CD4-positive, CD25-positive, alpha-beta regulatory T cell (primary cell): ENCODE measurements around the gene PLXDC2. TPM values are rescaled to one million over a fixed set of nuclear protein-coding genes. Genes with fewer than 3 reads are reported as not detected.

Experiments used
- ATAC-seq, 2 donors: fragments of 150-1000 bp; cut with Tn5 transposase; one replicate each; pipeline ENCODE4 v1.10.0; 2021; ENCODE audit warnings: low read depth in 2 of 2, moderate number of reproducible peaks in 2 of 2, moderate library complexity in 1 of 2
- DNase-seq, 3 donors: peaks; one replicate each; pipeline versions ENCODE4 v3.0.0 to v3.0.0-alpha.2; 2012 to 2022; ENCODE audit warnings: mixed read lengths in 1 of 3
- H3K27ac ChIP-seq: one replicate; pipeline ENCODE4 v1.7.0; 2013; ENCODE audit warnings: mild to moderate bottlenecking, low read length; ENCODE audit not compliant: insufficient read depth, poor library complexity, severe bottlenecking
- H3K27me3 ChIP-seq: one replicate; pipeline ENCODE4 v1.7.0; 2013; ENCODE audit warnings: low read length; ENCODE audit not compliant: control insufficient read depth, insufficient read depth
- H3K36me3 ChIP-seq: one replicate; pipeline ENCODE4 v1.7.0; 2013; ENCODE audit warnings: mild to moderate bottlenecking, low read length, moderate library complexity; ENCODE audit not compliant: control insufficient read depth, insufficient read depth
- H3K4me1 ChIP-seq: 2 replicates; pipeline ENCODE4 v1.7.0; 2013; ENCODE audit warnings: mild to moderate bottlenecking, low read length; ENCODE audit not compliant: insufficient read depth, control insufficient read depth, poor library complexity, severe bottlenecking
- H3K4me3 ChIP-seq: one replicate; pipeline ENCODE4 v1.7.0; 2013; ENCODE audit warnings: low read depth, mild to moderate bottlenecking, low read length, moderate library complexity
- H3K9me3 ChIP-seq, 2 experiments: 1 replicate in 1 of 2; 2 replicates in 1 of 2; pipeline ENCODE4 v1.7.0; 2013; ENCODE audit warnings: low read length in 2 of 2, mild to moderate bottlenecking in 1 of 2, moderate library complexity in 1 of 2; ENCODE audit not compliant: control insufficient read depth in 2 of 2
- H3K27ac Mint-ChIP-seq, 3 donors: one replicate each; pipeline ENCODE4 v1.8.0; 2020 to 2022; ENCODE audit warnings: mild to moderate bottlenecking in 3 of 3, mixed read lengths in 3 of 3, moderate library complexity in 2 of 3
- H3K27me3 Mint-ChIP-seq: one replicate; pipeline ENCODE4 v1.8.0; 2022; ENCODE audit warnings: mild to moderate bottlenecking, mixed read lengths
- H3K36me3 Mint-ChIP-seq: one replicate; pipeline ENCODE4 v1.8.0; 2020; ENCODE audit warnings: mixed read lengths
- H3K4me1 Mint-ChIP-seq, 4 donors: one replicate each; pipeline ENCODE4 v1.8.0; 2020 to 2022; ENCODE audit warnings: mixed read lengths in 4 of 4, mild to moderate bottlenecking in 1 of 4
- H3K4me3 Mint-ChIP-seq, 4 donors: one replicate each; pipeline ENCODE4 v1.8.0; 2020 to 2022; ENCODE audit warnings: mild to moderate bottlenecking in 4 of 4, mixed read lengths in 4 of 4, moderate library complexity in 3 of 4
- H3K9me3 Mint-ChIP-seq, 7 donors: one replicate each; pipeline ENCODE4 v1.8.0; 2020 to 2022; ENCODE audit warnings: mixed read lengths in 7 of 7, mild to moderate bottlenecking in 3 of 7, moderate library complexity in 2 of 7
- polyA plus RNA-seq, 4 donors: library from polyadenylated mRNA; unstranded; fragments of 300-500 nt; fragmentation: Illumina TruSeq; gene quantifications; one replicate each; pipeline ENCODE4 v1.2.3, GENCODE V29; 2021
- total RNA-seq: library from RNA; stranded (reverse); gene quantifications from one replicate; pipeline ENCODE4 v1.2.3, GENCODE V29; 2022

PLXDC2 gene
- total and polyA plus RNA-seq, 5 donors from 2014 or later, result 0.03 to 1.8 (median 0.10) TPM; not detected in 2

- Mint-ChIP-seq H3K27ac (no peak overlapping the region), H3K36me3 (no peaks in the 10 kb centered on the region), H3K9me3 (peaks cover 0 to 17% (median 5%) of the 10 kb centered on the region in 7 donors), H3K4me3 (no peak overlapping the region), H3K27me3 (no peaks in the 10 kb centered on the region), H3K4me1 (no peaks in the 10 kb centered on the region)
- ATAC-seq (no peak), DNase-seq (no peak)
- H3K4me1 ChIP-seq, result no peaks in the 10 kb centered on the region
- no peaks in the 10 kb centered on the region for H3K9me3 ChIP-seq
- H3K27ac ChIP-seq, result no peak overlapping the region
- no peaks in the 10 kb centered on the region for H3K27me3 ChIP-seq
- H3K4me3 ChIP-seq, result no peak overlapping the region
- no peaks in the 10 kb centered on the region for H3K36me3 ChIP-seq
Observed at GRCh38 chr10:19977097-19977521, 160.9 kb downstream of the PLXDC2 start.

- no peaks in the 10 kb centered on the region for H3K9me3 ChIP-seq
- H3K36me3 ChIP-seq, result no peaks in the 10 kb centered on the region
- Mint-ChIP-seq H3K27me3 (no peaks in the 10 kb centered on the region), H3K27ac (no peak overlapping the region), H3K36me3 (no peaks in the 10 kb centered on the region), H3K4me3 (no peak overlapping the region), H3K9me3 (peaks cover 0 to 12% (median 2%) of the 10 kb centered on the region in 7 donors), H3K4me1 (no peaks in the 10 kb centered on the region)
- H3K27me3 ChIP-seq, result no peaks in the 10 kb centered on the region
- ATAC-seq (no peak), DNase-seq (no peak)
- no peak overlapping the region for H3K27ac ChIP-seq
- no peaks in the 10 kb centered on the region for H3K4me1 ChIP-seq
- H3K4me3 ChIP-seq, result no peak overlapping the region
Observed at GRCh38 chr10:19979628-19980027, 163.4 kb downstream of the PLXDC2 start.

GRCh38 chr10:19983880-19984565 is 167.8 kb downstream of the PLXDC2 start:
- H3K4me1 ChIP-seq, result no peaks in the 10 kb centered on the region
- Mint-ChIP-seq H3K36me3 (no peaks in the 10 kb centered on the region), H3K4me3 (no peak overlapping the region), H3K27me3 (no peaks in the 10 kb centered on the region), H3K4me1 (no peaks in the 10 kb centered on the region), H3K27ac (no peak overlapping the region), H3K9me3 (peaks cover 0 to 7% (median 4%) of the 10 kb centered on the region in 7 donors)
- no peaks in the 10 kb centered on the region for H3K27me3 ChIP-seq
- H3K9me3 ChIP-seq, result no peaks in the 10 kb centered on the region
- DNase-seq (no peak), ATAC-seq (no peak)
- no peak overlapping the region for H3K4me3 ChIP-seq
- no peaks in the 10 kb centered on the region for H3K36me3 ChIP-seq
- no peak overlapping the region for H3K27ac ChIP-seq

- H3K27ac ChIP-seq, result no peak overlapping the region
- H3K9me3 ChIP-seq, result no peaks in the 10 kb centered on the region
- ATAC-seq (no peak), DNase-seq (no peak)
- peaks cover 0 to 7% (median 3%) of the 10 kb centered on the region in 7 donors for H3K9me3 Mint-ChIP-seq
- H3K27me3 ChIP-seq, result no peaks in the 10 kb centered on the region
- no peaks in the 10 kb centered on the region for H3K36me3 ChIP-seq
- no peaks in the 10 kb centered on the region for H3K4me1 ChIP-seq
- H3K4me3 ChIP-seq, result no peak overlapping the region
- H3K4me3 Mint-ChIP-seq, result no peak overlapping the region
- no peaks in the 10 kb centered on the region for H3K27me3 Mint-ChIP-seq
- H3K4me1 Mint-ChIP-seq, result no peaks in the 10 kb centered on the region
- no peaks in the 10 kb centered on the region for H3K36me3 Mint-ChIP-seq
- H3K27ac Mint-ChIP-seq, result no peak overlapping the region
Observed at GRCh38 chr10:19985745-19986144, 169.5 kb downstream of the PLXDC2 start.

- no peaks in the 10 kb centered on the region for H3K4me1 ChIP-seq
- H3K27me3 ChIP-seq, result no peaks in the 10 kb centered on the region
- H3K27ac ChIP-seq, result no peak overlapping the region
- Mint-ChIP-seq H3K4me1 (no peaks in the 10 kb centered on the region), H3K4me3 (no peak overlapping the region), H3K36me3 (no peaks in the 10 kb centered on the region), H3K9me3 (peaks cover 0 to 8% (median 2%) of the 10 kb centered on the region in 7 donors), H3K27me3 (no peaks in the 10 kb centered on the region), H3K27ac (no peak overlapping the region)
- H3K9me3 ChIP-seq, result no peaks in the 10 kb centered on the region
- ATAC-seq (no peak), DNase-seq (no peak)
- no peaks in the 10 kb centered on the region for H3K36me3 ChIP-seq
- no peak overlapping the region for H3K4me3 ChIP-seq
Observed at GRCh38 chr10:19986591-19986990, 170.4 kb downstream of the PLXDC2 start.

- no peaks in the 10 kb centered on the region for H3K36me3 Mint-ChIP-seq
- DNase-seq (no peak), ATAC-seq (no peak)
- no peak overlapping the region for H3K27ac ChIP-seq
- no peaks in the 10 kb centered on the region for H3K4me1 ChIP-seq
- no peaks in the 10 kb centered on the region for H3K9me3 ChIP-seq
- no peaks in the 10 kb centered on the region for H3K27me3 Mint-ChIP-seq
- no peak overlapping the region for H3K4me3 Mint-ChIP-seq
- H3K27me3 ChIP-seq, result no peaks in the 10 kb centered on the region
- H3K9me3 Mint-ChIP-seq, result peaks cover 1 to 11% (median 3%) of the 10 kb centered on the region in 7 donors
- no peaks in the 10 kb centered on the region for H3K36me3 ChIP-seq
- H3K4me3 ChIP-seq, result no peak overlapping the region
- no peaks in the 10 kb centered on the region for H3K4me1 Mint-ChIP-seq
- no peak overlapping the region for H3K27ac Mint-ChIP-seq
Observed at GRCh38 chr10:19987931-19988330, 171.7 kb downstream of the PLXDC2 start.

- Histone ChIP-seq H3K36me3 (no peaks in the 10 kb centered on the region), H3K27me3 (no peaks in the 10 kb centered on the region), H3K27ac (no peak overlapping the region), H3K9me3 (no peaks in the 10 kb centered on the region), H3K4me1 (no peaks in the 10 kb centered on the region), H3K4me3 (no peak overlapping the region)
- Mint-ChIP-seq H3K4me3 (no peak overlapping the region), H3K4me1 (no peaks in the 10 kb centered on the region), H3K36me3 (no peaks in the 10 kb centered on the region), H3K9me3 (peaks cover 0 to 13% (median 4%) of the 10 kb centered on the region in 7 donors), H3K27ac (no peak overlapping the region), H3K27me3 (no peaks in the 10 kb centered on the region)
- no peak for DNase-seq
- no peak for ATAC-seq
Observed at GRCh38 chr10:19993714-19994315, 177.6 kb downstream of the PLXDC2 start.

GRCh38 chr10:19998482-19998881 is 182.2 kb downstream of the PLXDC2 start:
- DNase-seq (no peak), ATAC-seq (no peak)
- Mint-ChIP-seq H3K27me3 (no peaks in the 10 kb centered on the region), H3K27ac (no peak overlapping the region), H3K9me3 (peaks cover 3 to 14% (median 7%) of the 10 kb centered on the region in 7 donors), H3K4me1 (no peaks in the 10 kb centered on the region), H3K36me3 (no peaks in the 10 kb centered on the region), H3K4me3 (no peak overlapping the region)
- no peak overlapping the region for H3K4me3 ChIP-seq
- H3K36me3 ChIP-seq, result no peaks in the 10 kb centered on the region
- H3K27ac ChIP-seq, result no peak overlapping the region
- no peaks in the 10 kb centered on the region for H3K27me3 ChIP-seq
- H3K4me1 ChIP-seq, result no peaks in the 10 kb centered on the region
- H3K9me3 ChIP-seq, result no peaks in the 10 kb centered on the region
